Activated CD8-positive, alpha-beta T cell treated with anti-CD3 and anti-CD28 coated beads for 36 hours (primary cell): Measurements from ENCODE around the gene HOXD11. TPM values are rescaled to one million over a fixed set of nuclear protein-coding genes. Genes with fewer than 3 reads are reported as not detected.

Experiments used
- ATAC-seq: fragments of 200-7000 bp; cut with Tn5 transposase; one replicate; pipeline ENCODE4 v1.10.0; 2021; ENCODE audit warnings: mild to moderate bottlenecking, moderate library complexity
- CTCF ChIA-PET: fragments of 350-600 bp; sonication (Branson Sonifier 250); formaldehyde crosslinking; loops from one replicate; lab custom pipeline; 2021; ENCODE audit warnings: antibody characterized with exemption; lab: Charles Lee
- POLR2A ChIA-PET: fragments of 350-600 bp; sonication (Branson Sonifier 250); formaldehyde crosslinking; loops from one replicate; lab custom pipeline; 2021; ENCODE audit warnings: antibody characterized with exemption; lab: Charles Lee
- DNase-seq: peaks from one replicate; pipeline ENCODE4 v3.0.0-alpha.2; 2020
- H3K27ac Mint-ChIP-seq: one replicate; pipeline ENCODE4 v1.8.0; 2021; ENCODE audit warnings: mild to moderate bottlenecking, mixed read lengths
- H3K27me3 Mint-ChIP-seq: one replicate; pipeline ENCODE4 v1.8.0; 2021; ENCODE audit warnings: mixed read lengths
- H3K36me3 Mint-ChIP-seq: one replicate; pipeline ENCODE4 v1.8.0; 2021; ENCODE audit warnings: low read depth, mixed read lengths
- H3K4me1 Mint-ChIP-seq: one replicate; pipeline ENCODE4 v1.8.0; 2021; ENCODE audit warnings: low read depth, mixed read lengths
- H3K4me3 Mint-ChIP-seq: one replicate; pipeline ENCODE4 v1.8.0; 2021; ENCODE audit warnings: mild to moderate bottlenecking, moderate library complexity, mixed read lengths
- H3K9me3 Mint-ChIP-seq: one replicate; pipeline ENCODE4 v1.8.0; 2021; ENCODE audit warnings: mixed read lengths
- CTCF ChIP-seq: fragments of 200-600 bp; IDR thresholded peaks from one replicate; pipeline ENCODE4 v1.8.0; 2022; ENCODE audit warnings: antibody characterized with exemption, mild to moderate bottlenecking
- intact Hi-C: fragments of 100-400 bp; cut with micrococcal nuclease; formaldehyde crosslinking; loops from one replicate; pipeline ENCODE4 v1.10.0; 2022
- total RNA-seq, 2 experiments: library from RNA; stranded (reverse); gene quantifications; one replicate each; pipeline ENCODE4 v1.2.3, GENCODE V29; 2021

Gene HOXD11
- total RNA-seq, 2 experiments from 2014 or later, result not detected

- peaks cover 84% of the 10 kb centered on the region for H3K27me3 Mint-ChIP-seq
- CTCF ChIA-PET, result no interaction called here
- POLR2A ChIA-PET, result no interaction called here
- ATAC-seq (no peak), DNase-seq (no peak)
- no peak overlapping the region for H3K27ac Mint-ChIP-seq
- H3K9me3 Mint-ChIP-seq, result no peaks in the 10 kb centered on the region
- no peak overlapping the region for H3K4me3 Mint-ChIP-seq
- TF ChIP-seq CTCF, result no peak
- H3K4me1 Mint-ChIP-seq, result peaks cover 7% of the 10 kb centered on the region
- H3K36me3 Mint-ChIP-seq, result no peaks in the 10 kb centered on the region
- intact Hi-C loops, result no loop called here
Measured at GRCh38 chr2:176147800-176148496, 40.9 kb downstream of the HOXD11 start.

DNA sequence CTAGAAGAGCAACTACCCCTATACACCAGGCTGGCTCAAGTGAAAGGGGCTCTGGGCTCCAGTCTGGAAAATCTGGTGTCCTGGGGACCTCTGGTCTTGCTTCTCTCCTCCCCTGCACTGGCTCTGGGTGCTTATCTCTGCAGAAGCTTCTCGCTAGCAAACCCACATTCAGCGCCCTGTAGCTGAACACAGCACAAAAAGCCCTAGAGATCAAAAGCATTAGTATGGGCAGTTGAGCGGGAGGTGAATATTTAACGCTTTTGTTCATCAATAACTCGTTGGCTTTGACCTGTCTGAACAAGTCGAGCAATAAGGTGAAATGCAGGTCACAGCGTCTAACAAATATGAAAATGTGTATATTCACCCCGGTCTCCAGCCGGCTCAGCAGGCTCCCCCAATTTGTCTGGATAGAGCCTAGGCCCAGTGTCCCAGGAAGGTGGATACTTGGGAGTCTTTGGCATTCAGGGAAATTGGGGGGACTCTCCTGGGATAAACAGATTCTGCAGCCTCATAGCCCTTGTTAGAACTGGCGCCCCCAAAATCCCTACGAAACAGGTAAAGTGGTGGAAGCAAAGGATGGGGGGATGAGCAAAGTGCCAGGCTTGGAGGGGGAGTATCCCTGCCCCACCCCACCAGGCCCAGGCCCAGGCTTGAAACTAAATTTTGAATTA, 41.8 kb downstream of the HOXD11 start:
- ATAC-seq (no peak), DNase-seq (no peak)
- ChIA-PET POLR2A (no interaction called here), CTCF (no interaction called here)
- Mint-ChIP-seq H3K4me1 (peaks cover 7% of the 10 kb centered on the region), H3K4me3 (no peak overlapping the region), H3K9me3 (no peaks in the 10 kb centered on the region), H3K36me3 (no peaks in the 10 kb centered on the region), H3K27ac (no peak overlapping the region), H3K27me3 (peaks cover 84% of the 10 kb centered on the region)
- intact Hi-C loops, result no loop called here
- no peak for TF ChIP-seq CTCF

DNA sequence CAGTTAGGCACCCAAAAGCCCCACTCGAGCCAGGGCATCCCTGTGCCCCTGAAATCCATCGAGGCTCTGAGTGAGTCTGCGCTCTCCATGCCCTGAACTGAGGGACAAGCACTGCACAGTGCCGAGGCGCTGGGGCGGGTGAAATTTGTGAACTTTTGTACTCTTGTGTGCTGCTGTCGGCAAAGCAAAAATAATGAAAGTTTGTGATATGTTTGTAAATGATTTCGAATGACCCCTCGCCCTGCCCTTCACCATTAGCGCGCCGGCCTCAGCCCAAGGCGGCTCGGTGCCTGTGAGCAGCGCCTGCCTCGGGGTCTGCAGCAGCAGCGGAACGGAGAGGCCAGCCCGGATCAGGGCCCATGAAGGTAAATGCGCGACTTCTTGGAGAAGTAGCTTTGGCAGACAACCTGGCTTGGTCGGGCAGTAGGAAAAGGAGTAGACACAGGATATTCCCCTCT, 42.4 kb downstream of the HOXD11 start:
- intact Hi-C loops, result no loop called here
- TF ChIP-seq CTCF, result no peak
- ATAC-seq (no peak), DNase-seq (no peak)
- CTCF ChIA-PET, result interaction anchor here (2.7 kb wide), 1 partner anchor 306 kb away, joined by 8 read pairs; no protein-coding TSS in a partner anchor
- Mint-ChIP-seq H3K27me3 (peaks cover 84% of the 10 kb centered on the region), H3K9me3 (no peaks in the 10 kb centered on the region), H3K27ac (no peak overlapping the region), H3K36me3 (no peaks in the 10 kb centered on the region), H3K4me1 (peaks cover 7% of the 10 kb centered on the region), H3K4me3 (no peak overlapping the region)
- POLR2A ChIA-PET, result no interaction called here

DNA sequence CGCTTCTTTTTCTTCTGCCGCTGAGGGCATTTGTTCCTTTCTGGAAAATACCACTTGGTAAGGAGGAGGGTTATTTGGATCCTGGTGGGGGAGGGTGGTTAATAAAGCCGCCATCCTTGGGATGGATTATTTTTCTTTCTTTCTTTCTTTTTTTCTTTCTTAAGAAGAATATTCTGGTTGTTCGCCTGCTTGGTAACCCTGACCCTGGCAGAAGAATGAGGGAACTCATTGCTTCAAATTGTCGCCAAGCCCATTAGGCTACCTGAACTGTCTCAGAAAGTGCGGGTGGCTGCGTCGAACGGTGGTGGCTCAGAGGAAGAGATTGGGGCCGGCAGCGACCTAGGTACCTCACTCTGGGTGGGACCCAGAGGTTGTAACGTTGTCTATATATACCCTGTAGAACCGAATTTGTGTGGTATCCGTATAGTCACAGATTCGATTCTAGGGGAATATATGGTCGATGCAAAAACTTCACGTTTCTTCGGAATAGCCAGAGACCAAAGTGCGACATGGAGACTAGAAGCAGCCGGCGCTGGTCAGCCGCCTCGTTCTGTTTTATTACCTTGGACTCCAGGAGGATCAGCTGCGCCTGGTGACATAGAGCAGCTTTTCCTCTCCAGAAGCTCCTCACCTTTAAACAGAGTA, 43.0 kb downstream of the HOXD11 start:
- H3K9me3 Mint-ChIP-seq, result no peaks in the 10 kb centered on the region
- ChIA-PET CTCF (interaction anchor here (1.4 to 2.7 kb wide), 4 partner anchors 10 to 305 kb away, joined by 3 to 17 read pairs (median 6); no protein-coding TSS in a partner anchor), POLR2A (interaction anchor here (0.7 kb wide), 1 partner anchor 76 kb away, joined by 3 read pairs; no protein-coding TSS in a partner anchor)
- DNase-seq, result no peak
- no peaks in the 10 kb centered on the region for H3K36me3 Mint-ChIP-seq
- no peak overlapping the region for H3K27ac Mint-ChIP-seq
- no peak overlapping the region for H3K4me3 Mint-ChIP-seq
- no peak for ATAC-seq
- peaks cover 84% of the 10 kb centered on the region for H3K27me3 Mint-ChIP-seq
- intact Hi-C loops, result no loop called here
- peaks cover 7% of the 10 kb centered on the region for H3K4me1 Mint-ChIP-seq
- no peak for TF ChIP-seq CTCF
